ENCODE results near the gene MAGEA4.

DNA sequence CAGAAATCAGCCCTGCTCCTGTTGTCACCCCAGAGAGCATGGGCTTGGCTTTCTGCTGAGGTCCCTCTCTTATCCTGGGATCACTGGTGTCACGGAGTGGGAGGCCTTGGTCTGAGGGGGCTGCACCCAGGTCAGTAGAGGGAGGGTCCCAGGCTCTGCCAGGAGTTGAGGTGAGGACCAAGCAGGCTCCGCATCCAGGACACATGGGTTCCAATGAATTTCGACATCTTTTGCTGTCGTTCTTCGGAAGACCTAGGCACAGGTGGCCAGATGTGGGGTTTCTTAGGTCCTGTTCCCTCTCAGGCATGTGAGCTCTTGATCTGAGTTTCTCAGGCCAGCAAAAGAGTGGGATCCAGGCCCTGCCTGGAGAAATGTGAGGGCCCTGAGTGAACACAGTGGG, 10.0 kb downstream of the MAGEA4 start:
- TF ChIP-seq PATZ1 (CRISPR knock-in tag; IDR thresholded peaks at IDR 0.05; ENCODE audit: borderline replicate concordance), result no peak
- TF ChIP-seq ZNF8 (CRISPR knock-in tag; IDR thresholded peaks at IDR 0.05), result no peak
- TF ChIP-seq TCF4 (CRISPR knock-in tag; IDR thresholded peaks at IDR 0.05; ENCODE audit: borderline replicate concordance), result no peak
- TF ChIP-seq RARB (CRISPR knock-in tag; IDR thresholded peaks at IDR 0.05), result no peak
- TF ChIP-seq CREB5 (CRISPR knock-in tag; IDR thresholded peaks at IDR 0.05; ENCODE audit: low read depth), result no peak

Measured in SK-N-SH treated with all-trans-retinoic acid at 6 μM for 48 hours (cell line).